HPDE6-E6E7 (cell line): ENCODE data around the gene ZCCHC17.
"Not testable (repeated sequence)": the region's sequence is repeated elsewhere in the genome, so short reads cannot be mapped to it uniquely, and the experiment has no call there.

Source experiments
- DNase-seq: peaks from one replicate; pipeline ENCODE4 v3.0.0; 2011; ENCODE audit warnings: missing footprints; ENCODE audit errors: extremely low spot score

Gene ZCCHC17, protein sequence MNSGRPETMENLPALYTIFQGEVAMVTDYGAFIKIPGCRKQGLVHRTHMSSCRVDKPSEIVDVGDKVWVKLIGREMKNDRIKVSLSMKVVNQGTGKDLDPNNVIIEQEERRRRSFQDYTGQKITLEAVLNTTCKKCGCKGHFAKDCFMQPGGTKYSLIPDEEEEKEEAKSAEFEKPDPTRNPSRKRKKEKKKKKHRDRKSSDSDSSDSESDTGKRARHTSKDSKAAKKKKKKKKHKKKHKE

GRCh38 chr1:31296486-31297276 is at the start of gene ZCCHC17, which contains the start of gene SNRNP40:
ZCCHC17 (plus strand) TSS chr1:31297032; CDS start chr1:31310099, 13,067 bp downstream.
SNRNP40 (minus strand) TSS chr1:31296788; CDS start chr1:31296751, 37 bp downstream.
- peak; percentile 98 for DNase-seq

- no peak for DNase-seq
Observed at GRCh38 chr1:31248276-31248675, 48.6 kb upstream of the ZCCHC17 start.

DNA sequence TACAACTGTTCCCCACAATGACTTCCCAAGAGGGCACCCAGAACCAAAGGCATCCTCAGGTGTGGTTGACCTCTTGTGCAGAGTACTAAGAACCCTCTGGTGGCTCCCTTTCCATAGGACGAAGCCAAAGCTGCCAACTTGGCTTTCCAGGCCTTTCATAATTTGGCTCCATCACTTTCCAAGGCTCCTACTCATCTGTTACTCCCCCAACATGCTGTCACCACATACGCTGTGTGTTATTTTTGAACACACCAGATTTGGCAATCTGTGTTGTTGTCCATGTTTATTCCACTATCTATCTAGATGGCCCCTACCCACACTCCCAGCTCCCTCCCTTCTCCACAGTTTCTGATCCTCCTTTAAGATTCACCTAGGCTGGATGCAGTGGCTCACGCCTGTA is 47.0 kb upstream of the ZCCHC17 start:
- DNase-seq = no peak

DNA sequence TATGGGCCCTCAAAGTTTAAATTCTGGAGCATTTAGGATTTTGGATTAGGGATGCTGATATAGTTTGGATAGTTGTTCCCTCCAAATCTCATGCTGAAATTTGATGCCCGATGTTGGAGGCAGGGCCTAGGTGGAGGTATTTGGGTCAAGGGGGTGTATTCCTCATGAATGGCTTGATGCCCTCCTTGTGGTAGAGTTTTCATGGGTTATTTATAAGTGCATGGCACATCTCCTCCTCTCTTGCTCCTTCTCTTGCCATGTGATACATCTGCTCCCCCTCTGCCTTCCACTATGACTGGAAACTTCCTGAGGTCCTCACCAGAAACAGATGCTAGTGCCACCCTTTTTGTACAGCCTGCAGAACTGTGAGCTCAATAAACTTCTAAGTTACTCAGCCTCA is 39.6 kb upstream of the ZCCHC17 start:
- DNase-seq = no peak

DNA sequence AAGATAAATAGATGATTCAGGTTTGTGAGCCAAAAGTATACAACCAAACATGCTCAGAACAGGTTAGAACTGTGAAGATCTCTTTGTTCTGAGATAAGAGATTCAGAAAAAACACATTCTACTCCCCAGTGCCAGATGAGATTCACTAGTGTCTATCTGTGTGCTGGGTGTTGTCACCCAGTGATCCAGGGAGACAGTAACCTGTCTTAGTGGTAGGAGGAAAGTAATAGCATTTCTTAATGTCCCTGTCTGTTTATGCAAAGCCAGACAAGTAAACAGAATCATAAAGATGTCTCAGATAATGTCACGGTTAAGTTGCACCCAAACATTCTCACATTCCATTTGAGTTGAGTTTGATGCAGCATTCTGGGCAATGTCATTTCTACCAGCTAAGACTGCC is 38.3 kb upstream of the ZCCHC17 start:
- no peak for DNase-seq

GRCh38 chr1:31259746-31260145 is 37.1 kb upstream of the ZCCHC17 start:
- DNase-seq = no peak

- no peak for DNase-seq
Observed at GRCh38 chr1:31261916-31262315, 34.9 kb upstream of the ZCCHC17 start.

DNA sequence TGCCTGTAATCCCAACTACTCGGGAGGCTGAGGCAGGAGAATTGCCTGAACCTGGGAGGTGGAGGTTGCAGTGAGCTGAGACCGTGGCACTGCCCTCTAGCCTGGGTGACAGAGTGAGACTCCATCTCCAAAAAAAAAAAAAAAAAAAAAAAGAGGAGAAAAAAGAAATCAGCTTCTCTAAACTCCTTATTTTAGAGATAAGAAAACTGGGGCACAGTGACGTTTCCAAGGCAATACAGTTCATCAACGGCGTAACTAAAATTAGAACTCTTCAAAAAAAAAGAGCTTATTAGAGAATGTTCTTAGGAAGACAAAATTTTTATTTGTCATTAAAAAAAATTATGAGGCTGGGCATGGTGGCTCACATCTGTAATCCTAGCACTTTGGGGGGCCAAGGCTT is 34.4 kb upstream of the ZCCHC17 start:
- DNase-seq = not testable (repeated sequence)

DNA sequence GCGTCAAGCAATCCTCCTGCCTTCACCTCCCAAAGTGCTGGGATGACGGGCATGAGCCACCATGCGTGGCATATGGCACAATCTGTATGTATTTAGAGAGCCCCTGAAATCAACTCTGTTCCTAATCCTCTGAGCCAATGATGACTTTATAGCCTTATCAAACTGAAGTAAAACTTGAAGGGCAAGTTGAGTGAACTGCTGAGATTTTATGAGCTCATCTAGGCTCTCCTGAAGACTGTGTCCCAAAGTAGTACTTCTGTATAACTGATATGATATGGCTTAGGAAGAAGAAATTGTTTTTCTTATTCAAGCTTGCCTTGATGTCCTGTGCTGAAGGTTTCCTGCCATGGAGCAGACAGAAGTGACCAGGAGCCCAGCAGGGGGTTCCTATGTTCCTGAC is 33.4 kb upstream of the ZCCHC17 start:
- no peak for DNase-seq

DNA sequence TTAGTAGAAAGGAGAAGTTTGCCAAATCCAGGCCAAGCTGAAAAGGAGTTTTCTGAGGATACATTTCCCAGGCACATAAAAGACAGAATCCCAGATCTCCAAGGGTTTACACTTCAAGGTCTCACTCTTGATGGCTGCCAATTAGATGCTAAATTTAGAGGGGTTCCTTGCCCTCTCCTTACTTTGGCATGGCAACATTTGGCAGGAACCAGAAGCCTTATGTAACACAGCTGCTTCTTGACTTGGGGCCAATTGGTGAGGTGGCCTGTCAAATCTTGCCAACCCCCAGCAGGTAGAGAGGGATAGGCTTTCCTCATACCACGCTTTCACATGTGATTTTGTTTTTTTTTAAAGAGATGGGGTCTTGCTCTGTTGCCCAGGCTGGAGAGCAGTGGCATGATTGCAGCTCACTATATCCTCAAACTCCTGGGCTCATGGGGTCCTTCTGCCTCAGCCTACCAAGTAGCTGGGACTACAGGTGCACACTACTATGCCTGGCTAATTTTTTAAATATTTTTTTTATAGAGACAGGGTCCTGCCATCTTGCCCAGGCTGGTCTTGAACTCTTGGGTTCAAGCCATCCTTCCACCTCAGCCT is 31.9 kb upstream of the ZCCHC17 start:
- DNase-seq = no peak

DNA sequence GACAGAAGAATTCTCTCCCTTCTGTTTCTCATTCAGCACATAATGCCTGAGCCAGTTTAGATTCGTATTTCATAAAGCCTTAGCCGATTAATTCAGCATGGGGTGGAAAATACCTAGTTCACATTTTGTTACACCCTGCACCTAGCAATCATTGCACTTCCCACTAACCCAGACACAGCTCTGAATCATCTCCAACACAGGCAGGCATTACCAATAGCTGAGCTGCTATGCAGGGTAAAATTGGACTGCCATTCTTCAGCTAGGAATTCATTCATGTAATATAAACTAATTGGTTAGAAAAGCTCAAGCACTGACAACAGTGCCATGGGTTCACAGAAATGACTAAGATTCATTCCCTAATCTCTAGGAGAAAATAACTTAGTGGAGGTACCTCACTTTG is 30.3 kb upstream of the ZCCHC17 start:
- DNase-seq = no peak

DNA sequence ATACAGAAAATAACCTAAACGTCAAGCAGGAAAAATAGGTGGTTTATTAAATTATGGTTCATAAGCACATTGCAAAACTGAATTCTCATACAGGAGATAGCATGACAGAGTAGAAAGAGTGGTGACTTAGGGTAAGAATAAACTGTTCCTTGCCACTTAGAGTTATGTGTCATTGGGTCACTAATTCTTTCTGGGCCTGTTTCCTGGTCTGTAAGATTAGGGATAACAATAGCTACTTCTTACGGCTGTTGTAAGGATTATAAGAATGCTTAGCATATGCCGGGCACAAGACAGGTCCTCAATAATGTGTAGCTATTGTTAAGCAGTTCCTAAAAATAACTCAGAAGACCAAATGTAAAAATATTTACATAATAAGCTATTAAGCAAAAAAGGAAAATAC is 24.5 kb upstream of the ZCCHC17 start:
- no peak for DNase-seq

GRCh38 chr1:31273619-31274018 is 23.2 kb upstream of the ZCCHC17 start:
- DNase-seq = peak; percentile 25

DNA sequence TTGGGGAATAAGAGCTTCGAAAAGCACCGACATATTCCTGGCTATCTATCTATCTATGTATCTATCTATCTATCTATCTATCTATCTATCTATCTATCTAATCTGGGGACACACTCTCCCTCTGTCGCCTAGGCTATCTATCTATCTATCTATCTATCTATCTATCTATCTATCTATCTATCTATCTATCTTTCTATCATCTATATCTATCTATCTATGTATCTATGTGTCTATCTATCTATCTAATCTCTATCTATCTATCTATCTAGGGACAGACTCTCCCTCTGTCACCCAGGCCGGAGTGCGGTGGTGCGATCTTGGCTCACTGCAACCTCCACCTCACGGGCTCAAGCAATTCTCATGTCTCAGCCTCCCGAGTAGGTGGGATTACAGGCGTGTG is 14.4 kb upstream of the ZCCHC17 start:
- not testable (repeated sequence) for DNase-seq

- DNase-seq = not testable (repeated sequence)
Observed at GRCh38 chr1:31287791-31288190, 9.0 kb upstream of the ZCCHC17 start.

GRCh38 chr1:31289021-31289420 is 7.8 kb upstream of the ZCCHC17 start:
- no peak for DNase-seq

DNA sequence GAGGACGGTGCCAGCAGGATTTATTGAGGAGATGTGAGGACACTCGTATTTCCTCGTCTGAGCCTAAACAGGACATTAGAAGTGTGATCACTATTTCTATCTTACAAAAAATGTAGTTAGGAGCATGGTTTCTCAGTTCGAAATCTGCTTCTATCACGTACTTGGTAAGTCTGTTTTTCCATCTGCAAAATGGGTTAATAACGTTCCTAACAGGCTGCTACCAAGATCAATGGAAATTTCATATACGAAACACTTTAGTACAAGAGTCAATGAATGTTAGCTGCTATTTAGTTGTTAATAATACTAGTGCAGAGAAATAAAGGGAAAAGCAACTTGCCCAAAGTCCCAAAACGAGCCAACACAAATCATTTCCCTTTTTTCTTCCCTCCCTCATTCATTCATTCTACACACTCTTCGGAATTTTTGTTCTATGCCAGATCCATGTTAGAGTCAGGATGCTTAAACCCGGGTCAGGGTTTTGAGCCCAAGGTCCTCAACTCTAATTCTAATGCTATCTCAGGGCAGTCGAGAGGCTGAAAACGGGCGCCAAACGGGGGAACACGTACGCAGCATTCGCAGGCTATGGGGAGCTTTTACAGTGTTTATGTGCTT is 852 bp upstream of the ZCCHC17 start:
- no peak for DNase-seq

GRCh38 chr1:31297277-31298247 is 730 bp downstream of the ZCCHC17 start:
- DNase-seq = peak; percentile 25

DNA sequence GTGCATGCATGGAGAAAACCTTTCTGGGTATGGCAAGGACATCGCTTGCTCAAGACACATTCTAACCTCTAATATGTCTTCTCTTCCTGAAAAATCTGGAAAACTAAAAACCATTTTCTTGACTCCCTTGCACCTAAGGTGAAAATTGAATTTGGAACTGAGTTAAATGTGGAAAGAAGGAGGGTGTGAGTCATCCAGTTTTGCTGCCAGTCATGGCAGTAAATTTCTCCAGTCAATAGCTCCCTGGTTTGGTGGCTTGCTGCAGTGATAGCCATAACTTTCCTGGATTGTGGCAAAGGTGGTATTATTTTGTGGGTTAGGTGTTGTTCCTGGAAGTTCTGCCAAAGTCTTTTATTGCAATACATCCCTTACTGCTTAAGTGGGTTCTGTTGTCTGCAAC is 2.5 kb downstream of the ZCCHC17 start:
- DNase-seq = no peak

- no peak for DNase-seq
Observed at GRCh38 chr1:31300193-31300592, 3.4 kb downstream of the ZCCHC17 start.
